A549 (cell line): Measurements from ENCODE around the gene OPN1MW3. TPM values are rescaled to one million over a fixed set of nuclear protein-coding genes. Genes with fewer than 3 reads are reported as not detected.

Source experiments
- ATAC-seq, 2 experiments: fragments of 200-7000 bp in 1 of 2; fragments of >200 bp in 1 of 2; cut with Nextera tagmentation in 1 of 2; cut with Tn5 transposase in 1 of 2; 3 replicates each; pipeline versions ENCODE4 v1.8.0 to v1.9.1; 2018 to 2020; ENCODE audit warnings: mild to moderate bottlenecking in 1 of 2, moderate library complexity in 1 of 2
- CTCF ChIA-PET: fragments of 300-600 bp; sonication (Branson Sonifier 250); formaldehyde crosslinking; extraction: SDS; loops from one replicate; lab custom pipeline; 2021; ENCODE audit warnings: antibody characterized with exemption, inconsistent platforms; lab: Yijun Ruan, JAX
- POLR2A ChIA-PET: fragments of 350-600 bp; formaldehyde crosslinking; extraction: SDS; loops from one replicate; lab custom pipeline; 2021; ENCODE audit warnings: antibody characterized with exemption, inconsistent platforms; lab: Yijun Ruan, JAX
- DNase-seq, 2 experiments: peaks; one replicate each; pipeline versions ENCODE4 v3.0.0 to v3.0.0-alpha.2; 2011 to 2016; ENCODE audit warnings: low read depth in 1 of 2, low spot score in 1 of 2
- FAIRE-seq: peaks from 2 replicates; lab custom pipeline; 2011; peaks lifted over from hg19 to GRCh38; lab: Jason Lieb, UNC
- H3K27ac ChIP-seq, 2 experiments: fragments of >200 bp; sonication (Bioruptor Twin); formaldehyde crosslinking; 3 replicates each; pipeline ENCODE4 v1.5.1; 2016 to 2017
- H3K4me1 ChIP-seq: fragments of >200 bp; sonication (Bioruptor Twin); formaldehyde crosslinking; 3 replicates; pipeline ENCODE4 v1.6.1; 2016
- H3K4me2 ChIP-seq: fragments of >200 bp; sonication (Bioruptor Twin); formaldehyde crosslinking; 3 replicates; pipeline ENCODE4 v1.6.1; 2016
- H3K4me3 ChIP-seq: fragments of >200 bp; sonication (Bioruptor Twin); formaldehyde crosslinking; 3 replicates; pipeline ENCODE4 v1.5.1; 2016
- H3K9me3 ChIP-seq: fragments of >200 bp; sonication (Bioruptor Twin); formaldehyde crosslinking; 3 replicates; pipeline ENCODE4 v1.6.1; 2016
- ATOH8 ChIP-seq: fragments of 250-450 bp; sonication (Bioruptor Pico); IDR thresholded peaks from 2 replicates; pipeline ENCODE4 v1.5.0; 2020; ENCODE audit warnings: low read depth, mild to moderate bottlenecking, moderate library complexity
- CHD2 ChIP-seq: fragments of 150-350 bp; IDR thresholded peaks from 2 replicates; pipeline ENCODE4 v1.6.1; 2014; ENCODE audit warnings: low read length; ENCODE audit not compliant: partially characterized antibody
- ELK1 ChIP-seq: fragments of 150-350 bp; IDR thresholded peaks from 2 replicates; pipeline ENCODE4 v1.6.1; 2014; ENCODE audit warnings: low read depth, mild to moderate bottlenecking, low read length
- HEYL ChIP-seq: fragments of 250-450 bp; sonication (Bioruptor Pico); IDR thresholded peaks from 2 replicates; pipeline ENCODE4 v1.8.0; 2021; ENCODE audit warnings: mild to moderate bottlenecking, moderate library complexity
- HOXA7 ChIP-seq: fragments of 250-450 bp; sonication (Bioruptor Pico); IDR thresholded peaks from 2 replicates; pipeline ENCODE4 v1.5.0; 2020; ENCODE audit warnings: mild to moderate bottlenecking, moderate library complexity
- KDM1A ChIP-seq: fragments of 200-600 bp; sonication (generic); IDR thresholded peaks from 2 replicates; pipeline ENCODE4 v1.6.1; 2016; ENCODE audit warnings: low read depth, mild to moderate bottlenecking
- KDM5A ChIP-seq: fragments of 200-600 bp; sonication (generic); IDR thresholded peaks from 2 replicates; pipeline ENCODE4 v1.6.1; 2016; ENCODE audit warnings: antibody characterized with exemption, mild to moderate bottlenecking
- MAFK ChIP-seq: fragments of 450-650 bp; IDR thresholded peaks from 2 replicates; pipeline ENCODE4 v1.6.1; 2014; ENCODE audit not compliant: partially characterized antibody
- MAX ChIP-seq: IDR thresholded peaks from 2 replicates; pipeline ENCODE4 v1.6.1; 2012
- MAZ ChIP-seq: fragments of 150-350 bp; IDR thresholded peaks from 2 replicates; pipeline ENCODE4 v1.6.1; 2014; ENCODE audit warnings: antibody characterized with exemption, low read depth, low read length, borderline replicate concordance
- POLR2A ChIP-seq: IDR thresholded peaks from 2 replicates; pipeline ENCODE4 v1.6.1; 2012; ENCODE audit warnings: mild to moderate bottlenecking, low read length
- RAD21 ChIP-seq, 2 experiments: fragments of >200 bp in 1 of 2; sonication (Bioruptor Twin) in 1 of 2; formaldehyde crosslinking in 1 of 2; IDR thresholded peaks in 1 of 2; conservative IDR thresholded peaks in 1 of 2; 2 replicates in 1 of 2; 3 replicates in 1 of 2; pipeline ENCODE4 v1.6.1; 2012 to 2018; ENCODE audit warnings: inconsistent platforms in 1 of 2
- WGBS: methylation state at CpG from one replicate; pipeline ENCODE4 v1.1.6; 2017; ENCODE audit errors: missing lambda C conversion rate; 5-methylcytosine and 5-hydroxymethylcytosine counted together
- polyA plus RNA-seq, 4 experiments: library from polyadenylated mRNA; depleted of rRNA in 3 of 4; stranded (reverse); fragments of >200 nt; fragmentation: RNase III in 1 of 4; extraction: RNeasy Plus Mini Kit Qiagen cat#74134 plus additional on column Dnase treatment in 1 of 4; gene quantifications; 2 replicates in 3 of 4; 3 replicates in 1 of 4; pipeline ENCODE4 v1.2.3, GENCODE V29; 2011 to 2017

OPN1MW3 gene
- polyA plus RNA-seq, 2 of the 4 experiments (the other 2 are of a cell fraction) = not detected

GRCh38 chrX:154317391-154317995 lies 60.1 kb downstream of the OPN1MW3 start:
- 16% methylated on average over 7 of the region's 7 CpGs for WGBS
- peak; percentile 84 to 91; a peak in 5 of 6 replicates for ATAC-seq
- no peak overlapping the region for H3K27ac ChIP-seq
- H3K4me1 ChIP-seq = no peaks in the 10 kb centered on the region
- peak; percentile 39 to 44 for DNase-seq
- no peak for TF ChIP-seq ELK1
- no peak for TF ChIP-seq MAZ
- no peak for TF ChIP-seq KDM1A
- TF ChIP-seq KDM5A = no peak
- no peak for TF ChIP-seq CHD2
- TF ChIP-seq MAFK = no peak
- no peak for TF ChIP-seq RAD21 (conservative IDR thresholded peaks at IDR 0.05 in 1 of 2, IDR thresholded peaks at IDR 0.05 in 1 of 2)
- no peak for TF ChIP-seq MAX
- no peak for TF ChIP-seq ATOH8 (CRISPR knock-in tag)
- no peak for FAIRE-seq
- CTCF ChIA-PET = interaction anchor here (0.8 to 4.8 kb wide), 12 partner anchors 9 to 303 kb away, joined by 3 to 30 read pairs (median 5); no protein-coding TSS in a partner anchor
- POLR2A ChIA-PET = no interaction called here
- peak overlapping the region; percentile 28; the same call in 1 of the 3 replicates for H3K4me2 ChIP-seq
- no peaks in the 10 kb centered on the region for H3K9me3 ChIP-seq
- H3K4me3 ChIP-seq = no peak overlapping the region

GRCh38 chrX:154320406-154320805 lies 63.0 kb downstream of the OPN1MW3 start:
- no peak for DNase-seq
- Histone ChIP-seq H3K9me3 (no peaks in the 10 kb centered on the region), H3K4me2 (no peak overlapping the region), H3K4me1 (no peaks in the 10 kb centered on the region), H3K4me3 (no peak overlapping the region), H3K27ac (no peak overlapping the region)
- no peak for FAIRE-seq
- WGBS = 58% methylated on average over 11 of the region's 11 CpGs
- POLR2A ChIA-PET = no interaction called here
- CTCF ChIA-PET = interaction anchor here (1.4 kb wide), 1 partner anchor 12 kb away, joined by 4 read pairs; no protein-coding TSS in a partner anchor
- no peak for ATAC-seq
- no peak for TF ChIP-seq CHD2
- no peak for TF ChIP-seq POLR2A
- TF ChIP-seq HEYL (CRISPR knock-in tag) = no peak
- TF ChIP-seq HOXA7 (CRISPR knock-in tag) = no peak
- TF ChIP-seq KDM1A = no peak
- TF ChIP-seq ATOH8 (CRISPR knock-in tag) = no peak

Other genes starting within 250 kb of the OPN1MW3 start
- 73.1 and 73.6 TPM in 2 replicates for gene IRAK1, start 237.7 kb upstream of the OPN1MW3 start, polyA plus RNA-seq (2011; rRNA removed)
- gene IRAK1, start 237.7 kb upstream of the OPN1MW3 start, polyA plus RNA-seq (2017; fragmentation: RNase III; extraction: RNeasy Plus Mini Kit Qiagen cat#74134 plus additional on column Dnase treatment) = 177 to 191 TPM (median 179 TPM) in 3 replicates
- 16.6 and 17.7 TPM in 2 replicates for gene MECP2, start 159.9 kb upstream of the OPN1MW3 start, polyA plus RNA-seq (2011; rRNA removed)
- gene MECP2, start 159.9 kb upstream of the OPN1MW3 start, polyA plus RNA-seq (2017; fragmentation: RNase III; extraction: RNeasy Plus Mini Kit Qiagen cat#74134 plus additional on column Dnase treatment) = 16.5 to 19.2 TPM (median 17.9 TPM) in 3 replicates
- not detected in 2 replicates for gene OPN1LW, start 113.3 kb upstream of the OPN1MW3 start, polyA plus RNA-seq (2011; rRNA removed)
- not detected in 3 replicates for gene OPN1LW, start 113.3 kb upstream of the OPN1MW3 start, polyA plus RNA-seq (2017; fragmentation: RNase III; extraction: RNeasy Plus Mini Kit Qiagen cat#74134 plus additional on column Dnase treatment)
- not detected in 2 replicates for gene OPN1MW, start 75.0 kb upstream of the OPN1MW3 start, polyA plus RNA-seq (2011; rRNA removed)
- gene OPN1MW, start 75.0 kb upstream of the OPN1MW3 start, polyA plus RNA-seq (2017; fragmentation: RNase III; extraction: RNeasy Plus Mini Kit Qiagen cat#74134 plus additional on column Dnase treatment) = not detected in 3 replicates
- not detected in 2 replicates for gene OPN1MW2, start 37.8 kb upstream of the OPN1MW3 start, polyA plus RNA-seq (2011; rRNA removed)
- gene OPN1MW2, start 37.8 kb upstream of the OPN1MW3 start, polyA plus RNA-seq (2017; fragmentation: RNase III; extraction: RNeasy Plus Mini Kit Qiagen cat#74134 plus additional on column Dnase treatment) = not detected in 3 replicates
- not detected in 2 replicates for gene TEX28, start 37.5 kb downstream of the OPN1MW3 start, polyA plus RNA-seq (2011; rRNA removed)
- gene TEX28, start 37.5 kb downstream of the OPN1MW3 start, polyA plus RNA-seq (2017; fragmentation: RNase III; extraction: RNeasy Plus Mini Kit Qiagen cat#74134 plus additional on column Dnase treatment) = not detected in 3 replicates
- gene TKTL1, start 38.2 kb downstream of the OPN1MW3 start, polyA plus RNA-seq (2011; rRNA removed) = 0.14 TPM in 1 of 2 replicates, not detected in the other
- gene TKTL1, start 38.2 kb downstream of the OPN1MW3 start, polyA plus RNA-seq (2017; fragmentation: RNase III; extraction: RNeasy Plus Mini Kit Qiagen cat#74134 plus additional on column Dnase treatment) = not detected in 3 replicates
- 303 and 351 TPM in 2 replicates for gene FLNA, start 117.1 kb downstream of the OPN1MW3 start, polyA plus RNA-seq (2011; rRNA removed)
- 1,116 to 1,252 TPM (median 1,118 TPM) in 3 replicates for gene FLNA, start 117.1 kb downstream of the OPN1MW3 start, polyA plus RNA-seq (2017; fragmentation: RNase III; extraction: RNeasy Plus Mini Kit Qiagen cat#74134 plus additional on column Dnase treatment)
- 34.6 and 40.7 TPM in 2 replicates for gene EMD, start 121.7 kb downstream of the OPN1MW3 start, polyA plus RNA-seq (2011; rRNA removed)
- 126 to 131 TPM (median 130 TPM) in 3 replicates for gene EMD, start 121.7 kb downstream of the OPN1MW3 start, polyA plus RNA-seq (2017; fragmentation: RNase III; extraction: RNeasy Plus Mini Kit Qiagen cat#74134 plus additional on column Dnase treatment)
- 3,216 and 3,468 TPM in 2 replicates for gene RPL10, start 140.8 kb downstream of the OPN1MW3 start, polyA plus RNA-seq (2011; rRNA removed)
- 4,594 to 4,829 TPM (median 4,804 TPM) in 3 replicates for gene RPL10, start 140.8 kb downstream of the OPN1MW3 start, polyA plus RNA-seq (2017; fragmentation: RNase III; extraction: RNeasy Plus Mini Kit Qiagen cat#74134 plus additional on column Dnase treatment)
- gene DNASE1L1, start 151.7 kb downstream of the OPN1MW3 start, polyA plus RNA-seq (2011; rRNA removed) = 14.3 and 21.6 TPM in 2 replicates
- 20.9 to 24.5 TPM (median 24.4 TPM) in 3 replicates for gene DNASE1L1, start 151.7 kb downstream of the OPN1MW3 start, polyA plus RNA-seq (2017; fragmentation: RNase III; extraction: RNeasy Plus Mini Kit Qiagen cat#74134 plus additional on column Dnase treatment)
- gene TAFAZZIN, start 154.0 kb downstream of the OPN1MW3 start, polyA plus RNA-seq (2011; rRNA removed) = 32.6 and 36.9 TPM in 2 replicates
- gene TAFAZZIN, start 154.0 kb downstream of the OPN1MW3 start, polyA plus RNA-seq (2017; fragmentation: RNase III; extraction: RNeasy Plus Mini Kit Qiagen cat#74134 plus additional on column Dnase treatment) = 25.7 to 36.3 TPM (median 34.4 TPM) in 3 replicates
- 62.6 and 69.6 TPM in 2 replicates for gene ATP6AP1, start 171.1 kb downstream of the OPN1MW3 start, polyA plus RNA-seq (2011; rRNA removed)
- 71.3 to 81.7 TPM (median 78.9 TPM) in 3 replicates for gene ATP6AP1, start 171.1 kb downstream of the OPN1MW3 start, polyA plus RNA-seq (2017; fragmentation: RNase III; extraction: RNeasy Plus Mini Kit Qiagen cat#74134 plus additional on column Dnase treatment)
- 117 and 124 TPM in 2 replicates for gene GDI1, start 179.6 kb downstream of the OPN1MW3 start, polyA plus RNA-seq (2011; rRNA removed)
- 107 to 131 TPM (median 128 TPM) in 3 replicates for gene GDI1, start 179.6 kb downstream of the OPN1MW3 start, polyA plus RNA-seq (2017; fragmentation: RNase III; extraction: RNeasy Plus Mini Kit Qiagen cat#74134 plus additional on column Dnase treatment)
- 55.1 and 57.8 TPM in 2 replicates for gene FAM50A, start 186.6 kb downstream of the OPN1MW3 start, polyA plus RNA-seq (2011; rRNA removed)
- gene FAM50A, start 186.6 kb downstream of the OPN1MW3 start, polyA plus RNA-seq (2017; fragmentation: RNase III; extraction: RNeasy Plus Mini Kit Qiagen cat#74134 plus additional on column Dnase treatment) = 105 to 123 TPM (median 121 TPM) in 3 replicates
- 3.4 and 5.9 TPM in 2 replicates for gene PLXNA3, start 200.7 kb downstream of the OPN1MW3 start, polyA plus RNA-seq (2011; rRNA removed)
- gene PLXNA3, start 200.7 kb downstream of the OPN1MW3 start, polyA plus RNA-seq (2017; fragmentation: RNase III; extraction: RNeasy Plus Mini Kit Qiagen cat#74134 plus additional on column Dnase treatment) = 7.9 to 10.1 TPM (median 9.5 TPM) in 3 replicates
- gene LAGE3, start 221.7 kb downstream of the OPN1MW3 start, polyA plus RNA-seq (2011; rRNA removed) = 20.6 and 26.8 TPM in 2 replicates
- 42.9 to 49.7 TPM (median 47.5 TPM) in 3 replicates for gene LAGE3, start 221.7 kb downstream of the OPN1MW3 start, polyA plus RNA-seq (2017; fragmentation: RNase III; extraction: RNeasy Plus Mini Kit Qiagen cat#74134 plus additional on column Dnase treatment)
- 26.4 and 30.8 TPM in 2 replicates for gene UBL4A, start 229.0 kb downstream of the OPN1MW3 start, polyA plus RNA-seq (2011; rRNA removed)
- 34.6 to 37.7 TPM (median 36.9 TPM) in 3 replicates for gene UBL4A, start 229.0 kb downstream of the OPN1MW3 start, polyA plus RNA-seq (2017; fragmentation: RNase III; extraction: RNeasy Plus Mini Kit Qiagen cat#74134 plus additional on column Dnase treatment)
- 9.0 and 10.1 TPM in 2 replicates for gene SLC10A3, start 233.0 kb downstream of the OPN1MW3 start, polyA plus RNA-seq (2011; rRNA removed)
- gene SLC10A3, start 233.0 kb downstream of the OPN1MW3 start, polyA plus RNA-seq (2017; fragmentation: RNase III; extraction: RNeasy Plus Mini Kit Qiagen cat#74134 plus additional on column Dnase treatment) = 19.3 to 24.1 TPM (median 21.7 TPM) in 3 replicates